ENCODE measurements around the gene CD4.

Gene CD4

GRCh38 chr12:6778574-6779550, 10.5 kb upstream of the CD4 start:
- peak; percentile 80 for DNase-seq (ENCODE audit: low read depth)

- DNase-seq (ENCODE audit: low read depth) = no peak
These were observed 9.5 kb upstream of the CD4 start for GRCh38 chr12:6779708-6780432.

DNA sequence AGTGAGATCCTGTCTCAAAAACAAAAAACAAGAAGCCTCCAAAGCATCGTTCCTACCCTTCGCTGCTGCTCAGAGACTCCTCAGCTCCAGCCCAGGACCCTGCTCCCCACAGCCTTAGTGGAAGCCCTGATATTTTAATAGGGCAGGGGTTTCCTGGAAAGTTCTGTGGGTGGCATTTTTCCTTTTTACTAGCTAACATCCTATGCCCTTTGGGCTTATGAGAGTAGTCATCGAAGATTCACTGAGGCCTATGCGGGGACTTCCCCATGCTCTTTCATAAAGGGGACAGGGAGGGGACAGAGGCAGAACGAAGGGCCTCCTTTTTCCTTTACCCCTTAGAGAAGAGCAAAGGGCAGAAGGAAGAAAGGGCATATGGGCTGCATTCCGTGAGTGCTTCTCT, 8.8 kb upstream of the CD4 start:
- DNase-seq (ENCODE audit: low read depth) = no peak

GRCh38 chr12:6782119-6782518, 7.2 kb upstream of the CD4 start:
- no peak for DNase-seq (ENCODE audit: low read depth)

GRCh38 chr12:6782850-6783566, 6.3 kb upstream of the CD4 start:
- no peak for DNase-seq (ENCODE audit: low read depth)

DNA sequence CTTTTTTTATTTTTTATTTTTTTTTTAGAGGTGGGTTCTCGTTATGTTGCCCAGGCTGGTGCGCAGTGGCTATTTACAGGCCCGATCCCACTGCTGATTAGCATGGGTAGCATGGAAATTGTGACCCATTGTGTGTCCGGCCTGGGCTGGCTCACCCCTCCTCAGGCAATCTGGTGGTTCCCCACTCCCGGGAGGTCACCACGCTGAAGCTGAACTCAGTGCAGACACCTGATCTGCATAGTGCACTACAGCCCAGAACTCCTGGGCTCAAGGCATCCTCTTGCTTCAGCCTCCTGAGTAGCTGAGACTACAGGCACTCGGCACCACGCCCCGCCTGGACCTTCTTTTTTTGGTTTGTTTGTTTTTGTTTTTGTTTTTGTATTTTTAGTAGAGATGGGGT, 5.5 kb upstream of the CD4 start:
- DNase-seq (ENCODE audit: low read depth) = no peak

DNA sequence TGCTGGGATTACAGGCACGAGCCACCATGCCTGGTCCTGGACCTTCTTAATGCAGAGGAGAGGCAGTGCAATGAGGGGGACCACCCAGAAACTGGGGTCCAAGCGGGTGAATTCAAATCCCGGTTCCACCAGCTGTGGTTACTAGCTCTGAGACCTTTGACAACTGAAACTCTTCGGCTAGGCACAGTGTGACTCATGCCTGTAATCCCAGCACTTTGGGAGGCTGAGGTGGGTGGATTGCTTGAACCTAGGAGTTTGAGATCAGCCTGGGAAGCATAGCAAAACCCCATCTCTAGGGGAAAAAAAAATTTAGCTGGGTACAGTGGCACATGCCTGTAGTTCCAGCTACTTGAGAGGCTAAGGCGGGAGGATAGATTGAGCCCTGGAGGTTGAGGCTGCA, 5.0 kb upstream of the CD4 start:
- no peak for DNase-seq (ENCODE audit: low read depth)

DNA sequence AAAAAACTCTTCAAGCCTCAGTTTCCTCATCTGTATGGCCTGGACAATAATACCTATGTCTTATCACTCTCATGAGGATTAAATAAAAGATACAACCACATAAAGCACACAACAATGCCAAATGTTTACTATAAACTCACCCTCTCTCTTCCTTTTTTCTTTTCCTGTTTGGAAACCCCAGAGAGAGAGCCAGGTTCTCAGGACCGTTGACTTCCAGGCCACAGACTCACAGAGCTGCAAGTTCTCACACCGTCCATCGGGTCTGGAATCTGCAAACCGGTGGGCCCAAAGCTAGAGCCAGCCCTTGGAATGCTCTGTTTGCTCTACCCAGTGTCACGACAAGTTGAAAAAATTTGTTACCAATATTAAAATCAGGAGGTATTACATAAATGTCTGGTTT, 4.6 kb upstream of the CD4 start:
- DNase-seq (ENCODE audit: low read depth) = no peak

DNA sequence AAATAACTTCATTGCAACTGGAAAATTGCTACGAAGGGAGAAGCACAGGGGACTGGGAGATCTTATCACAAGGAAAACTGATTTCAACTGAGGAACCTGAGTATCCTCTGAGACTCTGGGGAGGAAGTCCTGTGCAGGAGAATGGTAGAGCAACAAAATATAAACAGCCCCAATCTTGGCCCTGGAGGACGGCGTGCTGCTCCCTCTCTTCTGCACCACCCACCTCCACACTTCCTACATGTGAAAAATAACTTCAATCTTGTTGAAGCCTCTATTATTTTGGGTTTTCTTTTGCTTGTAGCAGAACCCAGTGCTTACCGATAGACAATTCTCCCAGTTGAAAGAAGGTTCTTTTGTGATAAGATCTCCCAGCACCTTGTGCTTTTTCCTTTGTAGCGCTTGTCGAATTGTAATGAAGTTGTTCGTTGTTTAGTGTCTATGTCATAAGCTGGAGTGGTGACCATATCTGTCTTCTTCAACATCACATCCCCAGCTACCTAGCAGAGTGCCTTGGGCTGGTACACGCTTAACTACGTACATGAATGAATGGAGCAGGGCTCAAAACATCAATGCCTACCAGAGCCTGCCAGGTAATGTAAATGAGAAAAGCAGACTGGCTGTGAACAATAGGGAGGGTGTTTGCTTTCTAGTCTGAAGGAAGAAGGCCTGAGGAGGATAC, 2.8 kb upstream of the CD4 start:
- no peak for DNase-seq (ENCODE audit: low read depth)

- no peak for DNase-seq (ENCODE audit: low read depth)
These were observed 2.0 kb upstream of the CD4 start for GRCh38 chr12:6787309-6787708.

DNA sequence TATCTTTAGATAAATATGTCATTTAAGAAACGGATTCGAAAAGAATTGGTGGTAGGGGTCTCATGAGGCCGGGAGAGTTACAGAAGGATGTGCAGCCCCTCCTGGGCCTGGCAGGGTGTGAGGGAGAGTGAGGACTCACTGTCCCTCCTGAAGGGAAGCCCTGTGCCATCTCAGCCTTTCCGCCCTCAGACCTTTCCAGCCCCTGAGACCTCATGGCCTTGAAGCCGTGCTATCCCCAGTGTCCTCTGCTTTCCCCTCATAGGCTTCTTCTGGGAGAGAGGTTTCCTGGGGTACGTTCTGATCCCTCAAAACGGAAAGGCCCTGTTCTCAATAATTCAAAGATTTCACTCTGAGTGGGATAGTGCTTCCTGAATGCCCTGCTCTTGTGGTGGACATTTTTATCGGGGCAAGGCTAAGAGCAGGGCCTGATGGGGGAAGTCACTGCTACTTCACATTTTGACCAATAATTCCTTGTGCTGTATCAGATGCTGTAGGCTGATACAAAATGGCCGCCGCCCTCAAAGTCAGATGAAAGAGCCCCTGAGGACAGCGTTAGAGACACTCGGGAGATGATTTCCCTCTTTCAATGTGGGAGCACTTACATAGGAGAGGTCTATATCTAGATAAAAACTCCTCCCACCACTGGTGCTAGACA, 1.3 kb downstream of the CD4 start:
- DNase-seq (ENCODE audit: low read depth) = no peak

- DNase-seq (ENCODE audit: low read depth) = no peak
These were observed 2.7 kb downstream of the CD4 start for GRCh38 chr12:6791931-6792520.

- no peak for DNase-seq (ENCODE audit: low read depth)
These were observed 3.3 kb downstream of the CD4 start for GRCh38 chr12:6792522-6793201.

- DNase-seq (ENCODE audit: low read depth) = no peak
These were observed 5.8 kb downstream of the CD4 start for GRCh38 chr12:6795088-6795487.

DNA sequence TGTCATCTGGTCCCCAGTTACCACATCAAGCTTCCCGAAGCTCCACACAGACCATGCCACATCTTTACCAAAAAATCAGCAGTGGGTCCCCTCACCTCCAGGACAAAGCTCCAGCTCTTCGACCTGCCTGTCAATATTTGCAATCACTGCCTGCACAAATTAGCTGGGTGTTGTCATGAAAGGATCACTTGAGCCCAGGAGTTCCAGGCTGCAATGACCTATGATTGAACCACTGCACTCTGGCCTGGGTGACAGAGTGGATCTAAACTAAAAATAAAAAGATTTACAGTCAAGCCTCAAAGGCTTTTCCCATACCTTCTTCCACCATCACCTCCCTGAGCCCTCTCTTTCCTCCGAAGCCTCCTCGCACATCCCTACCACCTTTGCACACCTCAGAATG, 7.2 kb downstream of the CD4 start:
- DNase-seq (ENCODE audit: low read depth) = no peak

- no peak for DNase-seq (ENCODE audit: low read depth)
These were observed 9.8 kb downstream of the CD4 start for GRCh38 chr12:6799147-6799546.

- no peak for DNase-seq (ENCODE audit: low read depth)
These were observed 17.8 kb downstream of the CD4 start for GRCh38 chr12:6807170-6807569.

GRCh38 chr12:6809056-6809455, 19.7 kb downstream of the CD4 start:
- DNase-seq (ENCODE audit: low read depth) = no peak

- DNase-seq (ENCODE audit: low read depth) = no peak
These were observed 21.4 kb downstream of the CD4 start for GRCh38 chr12:6810758-6811157.

GRCh38 chr12:6813363-6813762, 24.0 kb downstream of the CD4 start:
- no peak for DNase-seq (ENCODE audit: low read depth)

- DNase-seq (ENCODE audit: low read depth) = no peak
These were observed 27.3 kb downstream of the CD4 start for GRCh38 chr12:6816598-6816997.

Data from activated T-helper 9 cell treated with anti-CD3 and anti-CD28 coated beads, Interleukin-2, amount 50 U/mL, for 16 hours (primary cell).